GM21390 (cell line): Measurements from ENCODE around the gene MAP2K1.
"Not testable (repeated sequence)": the region's sequence is repeated elsewhere in the genome, so short reads cannot be mapped to it uniquely, and the experiment has no call there.

Experiments used
- ATAC-seq: cut with Tn5 transposase; IDR thresholded peaks from one replicate; pipeline ENCODE4 v1.9.1; 2021; ENCODE audit not compliant: unreplicated experiment

Gene MAP2K1

DNA sequence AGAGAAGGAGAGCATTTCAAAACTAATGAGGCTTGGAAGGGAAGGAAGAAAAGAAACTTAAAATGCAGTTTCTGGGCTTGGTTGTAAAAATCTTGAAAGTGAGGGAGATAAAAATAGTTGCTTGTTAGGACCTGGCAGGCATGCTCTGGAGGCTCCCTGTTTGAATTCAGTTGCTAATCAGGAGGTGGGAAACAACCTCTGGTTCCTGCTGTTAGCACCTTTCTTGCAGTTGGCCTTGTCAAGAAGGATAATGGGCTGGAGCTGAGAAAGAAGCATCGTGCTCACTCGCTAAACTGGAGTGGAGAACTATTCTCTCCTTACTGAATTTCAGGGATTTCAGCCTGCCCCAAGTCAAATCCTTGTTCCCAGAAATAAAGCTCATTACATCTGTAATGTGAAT lies 87.4 kb downstream of the MAP2K1 start:
- ATAC-seq = no peak

DNA sequence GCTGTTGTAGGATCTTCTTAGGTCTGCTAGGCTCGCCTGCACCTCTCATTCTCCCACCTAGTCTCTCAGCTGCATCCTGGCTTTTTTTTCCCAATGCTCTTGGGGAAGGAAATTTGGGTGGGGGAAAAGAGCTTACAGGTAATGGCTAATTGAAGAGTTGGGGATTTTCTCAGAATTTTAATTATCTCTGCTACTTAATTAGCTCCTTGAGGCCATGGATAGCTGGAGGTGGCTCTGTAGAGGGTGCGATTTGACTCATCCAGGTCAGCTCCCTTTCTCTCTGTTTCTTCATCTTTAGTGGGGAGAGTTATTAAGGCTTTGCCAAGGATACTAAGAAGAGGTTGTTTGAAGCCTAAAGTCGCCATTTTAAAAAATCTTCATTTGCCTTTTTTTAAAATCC lies 88.3 kb downstream of the MAP2K1 start:
- no peak for ATAC-seq

DNA sequence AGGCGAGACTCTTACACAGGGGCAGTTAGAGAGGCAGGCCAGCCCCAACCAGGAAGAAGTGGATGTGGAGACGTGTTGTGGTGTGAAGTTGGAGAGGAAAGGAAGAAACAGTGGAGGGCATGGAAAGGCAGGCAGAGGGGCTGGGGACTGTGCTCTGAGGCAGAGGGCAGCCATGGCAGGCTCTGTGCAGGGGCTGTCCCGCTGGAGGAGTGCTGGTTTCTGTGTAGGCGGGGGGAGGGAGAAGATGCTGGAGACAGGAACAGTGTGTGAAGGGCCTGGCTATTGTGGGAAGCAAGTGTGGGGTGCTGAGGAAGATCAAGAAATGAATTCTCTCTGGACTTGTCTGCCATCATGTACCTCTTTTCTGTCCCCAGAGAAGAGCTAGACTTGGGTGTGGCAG lies 89.8 kb downstream of the MAP2K1 start:
- no peak for ATAC-seq

DNA sequence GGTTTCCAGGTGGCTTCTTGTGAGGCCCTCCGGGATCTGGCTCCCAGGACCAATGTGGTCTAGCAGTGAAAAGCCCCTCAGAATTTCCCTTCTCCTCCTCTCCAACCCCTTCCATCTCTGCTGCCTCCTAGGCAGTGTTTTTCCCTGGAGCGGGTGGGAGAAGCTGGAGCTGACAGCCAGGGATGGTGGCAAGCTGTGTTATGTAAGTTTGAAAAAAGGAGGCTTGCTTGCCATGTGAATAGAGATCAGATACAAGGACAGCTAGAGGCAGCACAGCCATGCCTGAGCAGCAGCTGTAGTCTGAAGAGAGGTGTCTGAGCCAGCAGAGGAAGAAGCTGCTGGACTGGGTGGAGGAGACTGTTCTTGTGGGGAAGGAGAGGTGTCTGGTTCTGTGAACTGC lies 90.3 kb downstream of the MAP2K1 start:
- ATAC-seq = no peak

GRCh38 chr15:66480267-66480666 lies 93.6 kb downstream of the MAP2K1 start:
- ATAC-seq = no peak

- ATAC-seq = no peak
These were observed 94.6 kb downstream of the MAP2K1 start for GRCh38 chr15:66481107-66481856.

GRCh38 chr15:66482539-66482938 lies 95.8 kb downstream of the MAP2K1 start:
- no peak for ATAC-seq

GRCh38 chr15:66483131-66483566 lies 96.4 kb downstream of the MAP2K1 start:
- no peak for ATAC-seq

DNA sequence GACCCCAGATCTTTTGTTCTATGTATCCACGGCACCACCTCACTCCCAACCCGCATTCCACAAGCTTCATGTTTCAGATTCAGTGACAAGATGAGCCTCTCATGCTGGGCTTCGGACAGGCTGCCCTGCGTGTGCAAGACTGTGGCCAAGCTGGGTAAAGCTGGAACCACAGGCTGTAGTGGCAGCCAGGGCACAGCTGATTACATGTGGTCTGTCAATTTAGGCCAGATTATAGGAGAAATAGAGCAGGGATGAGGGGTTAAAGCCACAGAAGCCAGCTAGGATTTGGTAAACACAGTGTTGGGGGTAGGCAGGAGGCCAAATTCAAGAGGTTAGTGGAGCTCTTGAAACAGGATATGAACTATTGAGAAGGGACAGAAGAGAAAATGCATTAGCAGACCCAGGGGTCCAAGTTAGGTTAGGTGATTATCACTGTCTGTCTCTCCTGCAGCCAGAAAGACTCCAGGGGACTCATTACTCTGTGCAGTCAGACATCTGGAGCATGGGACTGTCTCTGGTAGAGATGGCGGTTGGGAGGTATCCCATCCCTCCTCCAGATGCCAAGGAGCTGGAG lies 97.9 kb downstream of the MAP2K1 start:
- no peak for ATAC-seq

- no peak for ATAC-seq
These were observed 100.2 kb downstream of the MAP2K1 start for GRCh38 chr15:66486887-66487286.

DNA sequence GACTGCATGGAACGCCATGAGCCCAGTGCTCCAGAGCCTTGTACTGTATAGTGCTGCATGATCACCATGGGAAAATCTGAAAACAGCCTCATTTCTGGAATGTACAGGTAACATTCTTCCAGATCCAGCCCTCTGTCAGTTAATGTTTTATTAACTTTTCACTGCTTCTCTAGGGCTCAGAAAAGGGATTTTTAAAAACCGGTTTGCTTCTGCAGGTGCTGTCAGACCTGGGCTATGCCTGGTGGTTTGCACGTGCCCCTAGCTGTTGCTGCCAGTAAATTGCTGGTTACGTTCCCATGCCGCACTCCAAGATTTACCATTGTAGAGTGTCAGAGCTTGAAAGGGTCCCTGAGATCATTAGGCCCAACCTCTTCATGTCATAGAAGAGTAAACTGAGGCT lies 101.8 kb downstream of the MAP2K1 start:
- no peak for ATAC-seq

- no peak for ATAC-seq
These were observed 102.6 kb downstream of the MAP2K1 start for GRCh38 chr15:66489179-66489791.

GRCh38 chr15:66491846-66492245 lies 105.1 kb downstream of the MAP2K1 start:
- ATAC-seq = no peak

DNA sequence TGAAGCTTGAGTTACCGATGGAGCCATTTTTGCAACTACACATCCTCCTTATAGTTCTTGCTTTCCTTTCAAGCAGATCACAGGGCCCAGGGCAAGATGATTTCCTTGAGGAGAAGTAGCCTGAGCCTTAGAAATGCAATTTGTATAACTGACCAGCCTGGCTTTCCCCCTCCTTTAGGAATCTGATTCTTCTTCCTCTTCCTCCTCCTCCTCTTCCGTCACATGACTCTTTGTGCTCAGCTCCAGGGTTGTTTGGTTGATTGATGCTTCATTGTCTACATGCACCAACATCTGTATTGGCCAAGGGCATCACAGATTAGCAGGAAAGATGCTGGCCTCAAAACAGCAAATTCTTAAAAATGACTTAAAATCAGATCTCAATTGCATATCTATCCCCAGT lies 107.5 kb downstream of the MAP2K1 start:
- no peak for ATAC-seq

DNA sequence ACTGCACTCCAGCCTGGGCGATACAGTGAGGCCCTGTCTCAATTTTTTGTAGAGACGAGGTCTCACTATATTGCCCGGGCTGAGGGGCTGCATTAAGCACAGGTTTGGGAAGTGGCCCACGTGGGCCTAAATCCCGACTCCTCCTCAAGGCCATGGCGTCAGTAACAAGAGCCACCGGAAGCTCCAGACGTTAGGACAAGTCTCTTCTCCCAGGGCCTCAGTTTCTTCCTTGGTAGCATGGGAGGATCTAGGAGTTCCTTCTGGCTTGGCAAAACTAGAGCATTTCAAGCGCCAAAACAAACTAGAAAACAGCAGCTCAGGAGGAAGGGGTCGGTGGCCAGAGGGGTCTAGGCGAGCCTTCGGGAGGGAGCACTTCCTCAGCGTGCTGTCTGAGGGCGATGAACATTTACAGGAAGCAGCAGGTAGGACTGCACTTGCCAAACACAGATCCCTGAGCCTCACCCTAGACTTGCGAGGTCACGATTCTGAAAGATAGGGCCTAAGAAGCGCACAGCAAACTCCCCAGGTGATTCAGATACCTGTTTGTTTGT lies 110.3 kb downstream of the MAP2K1 start:
- ATAC-seq = no peak

GRCh38 chr15:66497502-66498455 lies 111.1 kb downstream of the MAP2K1 start, which contains the start of gene SNAPC5:
TSS of gene SNAPC5 (minus strand) at chr15:66497762. CDS start at chr15:66497731, 31 bp downstream.
- peak; percentile 77 for ATAC-seq

GRCh38 chr15:66498501-66499386 lies 112.0 kb downstream of the MAP2K1 start:
- ATAC-seq = no peak

DNA sequence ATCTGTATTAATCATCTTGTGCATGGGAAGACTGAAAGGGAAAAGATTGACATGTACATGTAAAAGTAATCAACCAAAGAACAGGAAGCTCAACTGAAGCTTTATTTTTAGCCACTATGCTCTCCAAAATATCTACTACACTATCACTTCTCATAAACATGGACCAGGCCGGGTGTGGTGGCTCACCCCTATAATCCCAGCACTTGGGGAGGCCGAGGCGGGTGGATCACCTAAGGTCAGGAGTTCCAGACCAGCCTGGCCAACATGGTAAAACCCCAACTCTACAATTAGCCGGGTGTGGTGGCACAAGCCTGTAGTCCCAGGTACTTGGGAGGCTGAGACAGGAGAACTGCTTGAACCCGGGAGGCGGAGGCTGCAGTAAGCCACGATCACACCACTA lies 113.6 kb downstream of the MAP2K1 start:
- not testable (repeated sequence) for ATAC-seq

- no peak for ATAC-seq
These were observed 115.8 kb downstream of the MAP2K1 start for GRCh38 chr15:66502491-66502890.
